T-helper 22 cell (primary cell): ENCODE measurements around the gene PDIA3.
"Not testable (repeated sequence)": the region's sequence is repeated elsewhere in the genome, so short reads cannot be mapped to it uniquely, and the experiment has no call there.

ENCODE experiments used
- DNase-seq: peaks from one replicate; pipeline ENCODE4 v3.0.0-alpha.2; 2020; ENCODE audit warnings: low read depth

PDIA3 gene

DNA sequence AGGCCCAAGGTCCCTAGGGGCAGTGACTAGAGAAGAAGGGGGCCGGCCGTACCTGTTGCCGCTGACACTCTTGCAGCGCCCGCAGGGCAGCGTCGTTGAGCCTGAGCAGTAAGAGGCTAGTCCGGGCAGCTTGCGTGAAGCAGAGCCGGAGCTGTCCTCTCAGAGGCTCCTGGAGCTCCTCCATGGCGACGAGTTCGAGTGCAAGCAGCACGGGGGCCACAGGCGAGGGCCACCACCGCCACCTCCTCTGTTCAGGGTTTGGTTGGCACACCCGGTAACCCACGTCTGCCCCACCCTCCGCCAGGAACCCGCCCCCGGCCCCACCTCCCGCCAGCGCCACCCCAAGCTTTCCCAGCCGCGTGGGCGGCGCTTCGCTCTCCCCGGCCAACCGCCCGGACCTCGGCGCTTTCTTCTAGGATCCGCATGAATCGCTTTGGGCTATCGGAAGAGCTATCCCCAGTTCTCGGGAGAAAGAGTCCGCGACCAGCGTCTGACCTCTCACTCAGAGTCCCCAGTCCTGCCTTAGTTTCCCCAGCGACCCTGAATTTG lies 30.6 kb downstream of the PDIA3 start, which contains the start of gene ELL3:
TSS of gene ELL3 (minus strand) at position 249 of the 549 bp plus-strand sequence. CDS start at position 184, 65 bp downstream.
- peak; percentile 66 for DNase-seq

DNA sequence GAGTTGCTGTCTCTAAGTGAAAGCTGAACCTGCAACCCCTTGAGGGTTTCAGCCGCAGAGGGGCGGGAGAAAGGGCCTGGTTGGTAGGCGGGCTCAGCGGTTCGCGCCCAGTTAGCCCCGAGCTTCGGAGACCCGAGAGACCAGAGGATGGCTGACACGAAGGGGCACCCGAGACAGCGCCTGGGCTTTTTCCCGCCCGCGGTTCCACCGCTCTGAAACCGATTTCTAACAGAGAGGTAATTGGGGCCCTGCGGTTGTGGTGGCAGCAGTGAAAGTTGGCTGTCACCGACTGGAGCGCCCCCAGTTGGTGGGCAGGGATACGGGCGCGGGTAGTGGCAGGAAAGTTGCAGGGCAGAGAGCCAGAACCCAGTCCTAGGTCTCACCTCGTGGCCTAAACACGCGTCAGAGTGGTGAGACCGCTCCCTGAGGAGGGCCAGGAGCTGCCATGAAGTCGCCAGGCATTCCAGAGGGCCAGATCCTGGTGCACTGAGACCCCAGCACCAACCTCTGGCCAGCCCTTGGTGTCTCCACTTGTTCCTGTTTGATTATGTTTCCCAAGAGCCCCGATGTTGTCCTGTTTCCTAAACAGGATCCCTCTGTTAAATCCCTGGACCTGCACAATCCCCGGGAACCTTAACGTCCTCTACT lies 31.2 kb downstream of the PDIA3 start:
- DNase-seq, result peak; percentile 72

DNA sequence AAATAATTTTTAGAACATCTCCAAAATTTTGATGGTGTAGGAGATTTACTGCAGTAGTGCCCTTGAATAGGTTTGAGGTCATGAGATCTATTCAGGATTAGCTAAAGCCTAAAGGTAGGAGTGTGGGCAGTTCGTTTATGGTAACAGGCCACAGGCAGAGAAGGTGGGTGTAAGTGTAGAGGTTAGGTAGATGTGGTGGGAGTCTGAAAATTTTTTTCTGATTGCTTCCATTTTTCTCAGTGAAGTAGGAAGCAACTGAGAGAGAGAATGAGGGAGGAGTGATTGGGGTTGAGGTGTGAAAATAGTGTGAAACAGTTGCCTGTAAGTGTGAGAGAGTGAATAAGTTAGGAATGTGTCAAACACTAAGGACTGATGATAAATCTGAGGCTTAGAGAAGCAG lies 32.8 kb downstream of the PDIA3 start:
- no peak for DNase-seq

DNA sequence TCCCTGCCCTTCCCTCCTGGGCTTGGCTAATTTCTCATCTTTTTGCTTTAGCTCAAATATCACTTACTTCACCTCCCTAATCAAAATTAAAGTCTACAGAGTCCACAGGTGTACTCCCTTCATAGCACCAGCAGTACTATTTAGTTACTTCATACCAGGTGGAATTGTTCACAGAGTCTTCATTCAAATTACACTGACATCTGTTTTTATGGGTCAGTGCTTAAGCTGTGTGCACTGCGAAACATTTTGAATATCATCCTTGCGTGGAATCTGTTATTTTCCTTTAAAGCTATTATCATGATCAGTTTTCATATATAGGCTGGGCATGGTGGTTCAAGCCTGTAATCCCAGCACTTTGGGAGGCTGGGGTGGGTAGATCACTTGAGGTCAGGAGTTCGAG lies 43.2 kb downstream of the PDIA3 start:
- DNase-seq, result no peak

DNA sequence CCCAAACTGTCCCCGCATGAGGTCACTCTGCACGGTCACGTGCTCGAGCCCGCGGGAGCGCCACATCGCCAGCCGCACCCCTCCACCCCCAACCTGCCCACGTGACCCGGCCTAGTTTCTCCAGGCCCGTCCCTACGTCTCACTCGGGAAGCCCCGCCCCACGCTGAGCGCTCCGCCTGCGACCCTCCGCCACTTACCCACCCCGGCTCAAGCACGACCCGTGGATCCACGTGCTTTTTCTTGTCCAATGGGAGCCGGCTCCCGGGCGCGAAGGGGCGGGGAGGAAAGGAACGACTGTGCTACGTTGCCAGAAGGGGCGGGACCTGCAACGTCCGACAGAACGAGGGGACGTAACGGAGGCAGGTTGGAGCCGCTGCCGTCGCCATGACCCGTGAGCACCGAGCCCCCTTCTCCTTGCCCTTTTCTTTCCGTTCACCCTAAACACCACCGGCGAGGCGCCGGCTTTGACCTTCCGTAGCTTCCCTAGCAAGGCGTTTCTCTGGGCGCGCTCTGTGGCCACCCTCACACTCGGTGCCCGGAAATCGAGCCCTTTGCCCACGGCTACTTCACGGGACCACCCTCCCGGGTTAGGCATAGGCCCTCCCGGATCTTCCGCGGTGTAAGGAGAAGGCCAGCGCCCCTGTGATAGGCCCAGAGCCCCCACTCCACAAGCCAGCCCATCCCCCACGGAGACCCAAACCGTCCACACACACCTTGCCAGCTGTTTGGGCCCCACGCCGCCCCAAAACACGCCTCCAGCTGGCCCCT lies 45.9 kb downstream of the PDIA3 start, which contains the start of gene SERF2:
TSS of gene SERF2 (plus strand) at position 328 of the 768 bp plus-strand sequence. CDS start at position 385, 57 bp downstream.
- DNase-seq, result peak; percentile 99

DNA sequence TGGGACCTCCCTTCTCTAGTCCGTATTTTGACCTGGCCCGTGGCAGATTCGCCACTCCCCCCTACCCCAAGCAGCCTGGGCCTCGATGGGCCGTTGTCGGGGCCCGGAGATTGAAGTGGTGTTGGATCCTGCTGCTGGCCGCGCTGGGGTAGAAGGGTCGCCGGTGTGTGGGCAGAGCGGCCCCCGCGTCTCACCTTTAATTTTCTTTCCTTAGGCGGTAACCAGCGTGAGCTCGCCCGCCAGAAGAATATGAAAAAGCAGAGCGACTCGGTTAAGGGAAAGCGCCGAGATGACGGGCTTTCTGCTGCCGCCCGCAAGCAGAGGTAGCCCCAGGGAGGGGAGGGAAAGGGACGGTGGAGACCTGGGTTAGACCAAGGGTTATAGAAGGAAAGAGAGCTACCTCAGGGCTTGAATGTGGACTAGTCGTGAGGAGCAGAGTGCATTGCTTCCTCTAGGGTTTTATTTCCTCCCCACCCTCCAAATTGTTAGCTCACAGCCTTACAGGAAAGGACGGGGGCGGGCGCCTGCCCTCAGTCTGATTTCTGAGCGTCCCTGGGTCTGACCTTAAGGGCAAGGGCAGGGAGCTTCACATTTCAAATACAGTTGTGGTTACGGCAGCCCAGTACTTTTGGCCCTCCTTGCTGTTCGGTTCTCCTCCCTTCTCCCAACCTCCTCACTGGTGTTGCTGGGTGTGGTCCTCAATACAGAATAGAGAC lies 46.7 kb downstream of the PDIA3 start:
- DNase-seq, result no peak

DNA sequence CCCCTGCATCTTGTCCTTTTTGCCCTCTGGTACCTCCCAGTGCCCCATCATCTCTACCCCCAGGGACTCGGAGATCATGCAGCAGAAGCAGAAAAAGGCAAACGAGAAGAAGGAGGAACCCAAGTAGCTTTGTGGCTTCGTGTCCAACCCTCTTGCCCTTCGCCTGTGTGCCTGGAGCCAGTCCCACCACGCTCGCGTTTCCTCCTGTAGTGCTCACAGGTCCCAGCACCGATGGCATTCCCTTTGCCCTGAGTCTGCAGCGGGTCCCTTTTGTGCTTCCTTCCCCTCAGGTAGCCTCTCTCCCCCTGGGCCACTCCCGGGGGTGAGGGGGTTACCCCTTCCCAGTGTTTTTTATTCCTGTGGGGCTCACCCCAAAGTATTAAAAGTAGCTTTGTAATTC lies 47.4 kb downstream of the PDIA3 start:
- no peak for DNase-seq

DNA sequence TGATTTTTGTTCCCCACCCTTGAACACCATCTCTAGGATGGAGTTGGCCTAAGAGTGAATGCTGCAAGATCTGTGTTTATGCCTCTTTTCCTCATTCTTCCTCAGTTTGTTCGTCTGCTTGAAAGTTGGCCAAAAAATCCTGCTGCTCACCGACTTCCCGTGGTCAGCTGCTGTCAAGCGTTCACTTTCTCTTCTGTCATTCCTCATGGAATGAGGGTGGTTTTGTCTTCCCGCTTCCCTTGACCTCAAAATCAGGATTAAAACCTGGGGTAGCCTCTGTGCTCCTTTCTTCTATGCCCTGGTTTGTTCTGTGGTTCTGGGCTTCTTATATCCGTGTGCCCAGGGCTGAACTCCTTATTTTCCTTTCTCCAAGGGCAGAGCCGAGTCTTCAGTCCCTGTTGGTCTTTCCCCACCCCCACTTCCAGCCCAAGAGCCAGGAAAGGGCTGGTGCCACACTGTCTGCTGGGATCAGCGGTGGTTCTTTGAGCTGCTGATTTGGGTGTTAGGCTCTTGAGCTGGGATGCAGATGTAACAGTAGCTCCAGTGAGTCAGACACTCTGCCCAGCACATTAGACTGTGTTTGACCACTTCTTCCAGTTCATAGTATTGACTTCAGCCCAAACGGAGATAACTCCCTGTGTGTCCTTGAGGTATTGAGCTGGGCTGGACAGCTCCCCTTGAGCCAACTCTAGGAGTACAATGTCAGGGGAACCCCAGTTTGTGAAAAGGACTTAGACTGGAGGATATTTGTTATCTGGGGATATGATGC lies 48.2 kb downstream of the PDIA3 start:
- no peak for DNase-seq

DNA sequence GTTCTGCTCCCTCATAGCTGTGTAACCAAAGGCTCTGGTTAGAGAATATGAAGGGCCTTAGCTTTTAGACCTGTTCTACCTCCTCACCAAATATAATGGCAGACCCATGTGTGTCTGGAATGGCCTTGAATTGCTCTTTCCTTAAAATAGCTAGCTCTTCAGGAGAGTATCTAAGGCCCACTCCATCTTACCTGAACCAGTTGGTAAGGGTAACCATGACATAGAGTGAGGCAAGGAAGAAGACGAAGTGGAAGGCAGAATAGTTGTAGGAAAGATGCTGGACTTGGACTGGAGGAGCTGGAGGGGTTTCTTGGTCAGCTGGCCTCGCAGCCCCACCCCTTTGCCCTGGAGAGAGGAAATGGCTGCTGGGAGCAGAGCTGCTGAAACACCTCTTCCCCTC lies 49.0 kb downstream of the PDIA3 start:
- no peak for DNase-seq

DNA sequence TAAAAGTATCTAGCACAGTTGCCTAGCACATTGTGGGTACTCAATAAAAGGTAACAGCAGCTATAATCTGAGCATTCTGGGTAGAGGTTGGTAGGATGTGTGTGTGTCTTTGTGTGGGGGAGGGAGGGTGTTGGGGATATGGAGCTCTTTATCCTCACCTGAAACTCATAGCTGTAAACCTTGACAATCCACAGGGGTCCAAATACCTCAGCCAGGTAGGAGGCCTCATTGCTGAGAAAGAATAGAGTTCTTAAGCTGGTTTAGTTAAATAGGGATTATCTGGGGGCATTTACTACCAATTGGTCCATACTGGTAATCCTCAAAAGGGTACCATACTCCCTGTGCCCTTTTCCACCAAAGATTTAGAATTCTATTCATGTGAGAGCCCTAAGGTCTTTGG lies 49.8 kb downstream of the PDIA3 start:
- DNase-seq, result no peak

DNA sequence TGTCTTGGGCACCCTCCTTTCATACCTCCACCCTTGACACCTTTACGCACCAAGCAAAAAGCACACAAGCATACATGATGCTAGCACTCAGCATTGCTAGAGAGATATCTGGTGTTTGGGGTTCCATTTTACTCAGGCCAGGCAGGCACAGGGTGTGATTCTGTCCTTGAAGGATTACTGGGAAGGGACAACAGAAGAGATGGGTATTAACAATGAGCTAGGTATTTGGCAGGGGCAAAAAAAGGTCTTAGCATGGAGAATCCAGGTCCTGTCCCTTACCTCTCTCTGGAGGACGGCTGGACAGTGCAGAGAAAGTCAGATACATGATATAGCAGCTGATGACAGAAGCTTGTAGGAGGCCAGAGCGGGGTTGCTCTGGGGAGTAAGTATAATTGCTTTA lies 50.3 kb downstream of the PDIA3 start:
- DNase-seq, result no peak

DNA sequence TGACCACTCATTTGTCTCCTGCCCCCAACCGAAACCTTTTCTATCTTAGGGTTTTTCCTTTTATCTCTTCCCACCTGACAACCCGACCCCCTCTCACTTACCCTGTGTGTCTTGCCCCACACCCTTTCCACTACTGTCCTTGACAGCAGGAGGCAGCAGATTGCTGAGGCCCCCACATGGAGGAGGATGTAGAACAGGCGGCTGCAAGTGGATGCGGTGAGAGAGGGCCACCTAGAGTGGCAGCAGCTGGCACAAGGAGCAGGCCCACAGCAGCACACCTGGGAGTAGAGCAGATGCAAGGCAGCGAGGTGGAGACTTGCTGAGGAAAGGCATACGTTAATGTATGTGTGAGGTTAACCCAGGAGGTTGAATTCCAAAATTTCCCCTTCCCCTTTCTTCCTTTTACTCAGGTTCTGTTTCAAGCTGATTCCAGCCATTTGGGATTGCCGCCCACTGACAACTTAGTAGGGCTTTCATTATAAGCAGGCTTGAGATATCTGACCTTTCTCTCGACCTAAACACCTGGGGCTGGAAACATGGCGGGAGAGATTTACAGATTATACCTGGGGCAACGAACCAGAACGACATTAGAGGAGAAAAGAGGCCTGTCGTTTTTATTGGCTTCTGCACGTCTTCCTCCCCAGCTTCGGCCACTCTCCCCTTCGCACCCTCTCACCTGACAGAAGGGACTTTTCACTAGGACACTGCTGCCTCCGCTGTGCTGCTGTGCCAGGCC lies 53.1 kb downstream of the PDIA3 start:
- DNase-seq, result no peak

DNA sequence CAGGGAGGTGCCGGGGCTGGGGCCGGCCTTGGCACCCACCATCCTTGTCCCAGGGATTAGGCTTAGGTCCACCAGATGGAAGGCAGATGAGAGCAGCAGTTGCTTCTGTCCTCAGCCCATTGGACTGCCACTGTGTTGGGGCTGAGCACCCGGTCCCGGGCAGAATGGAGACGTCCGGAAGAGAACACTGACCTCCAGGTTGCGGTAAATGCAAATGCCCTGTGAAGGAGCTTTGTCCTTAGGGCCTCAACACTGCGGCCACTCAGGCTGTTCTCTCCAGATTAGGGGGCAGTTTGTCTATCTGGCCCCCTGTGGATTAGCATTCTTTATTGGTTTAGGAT lies 53.7 kb downstream of the PDIA3 start, which contains the start of gene SERINC4:
TSS of gene SERINC4 (minus strand) at position 276 of the 341 bp plus-strand sequence. CDS start at position 42, 234 bp downstream.
- no peak for DNase-seq

DNA sequence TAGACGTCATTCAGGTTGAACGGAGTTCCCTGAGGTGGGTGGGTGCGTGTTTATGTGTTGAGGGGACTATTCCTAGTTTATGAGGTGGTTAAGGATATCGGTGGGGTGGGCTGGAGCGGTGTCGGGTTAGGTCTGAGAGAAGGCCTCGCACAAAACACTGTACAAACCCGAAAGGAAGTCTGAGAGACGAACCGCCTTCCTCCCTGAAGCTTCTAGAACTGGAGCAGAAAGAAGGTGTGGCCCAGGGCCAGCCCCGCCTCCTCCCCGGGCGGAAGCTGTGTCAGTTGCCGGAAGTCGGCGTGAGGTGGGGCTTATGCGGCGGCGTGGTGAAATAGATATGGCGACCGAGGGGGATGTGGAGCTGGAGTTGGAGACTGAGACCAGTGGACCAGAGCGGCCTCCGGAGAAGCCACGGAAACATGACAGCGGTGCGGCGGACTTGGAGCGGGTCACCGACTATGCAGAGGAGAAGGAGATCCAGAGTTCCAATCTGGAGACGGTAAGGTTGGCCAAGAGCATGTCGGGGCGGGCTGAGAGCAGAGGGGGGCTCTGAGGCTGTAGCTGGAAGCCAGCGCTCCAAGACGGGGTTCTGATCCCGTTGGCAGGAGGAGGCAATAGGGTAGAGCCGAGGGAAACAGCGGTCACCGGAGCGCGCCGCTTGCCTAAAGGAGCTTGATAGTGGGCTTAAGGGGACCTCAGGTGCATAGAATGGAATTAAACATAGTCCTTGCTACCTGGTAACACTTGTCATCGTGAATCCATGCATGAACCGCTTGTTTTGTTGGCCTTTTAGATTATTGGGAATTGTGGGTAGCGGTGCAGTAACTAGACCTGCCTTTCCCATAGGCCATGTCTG lies 54.3 kb downstream of the PDIA3 start, which contains the start of gene HYPK:
TSS of gene HYPK (plus strand) at position 314 of the 856 bp plus-strand sequence. CDS start at position 338, 24 bp downstream.
- DNase-seq, result peak; percentile 83

DNA sequence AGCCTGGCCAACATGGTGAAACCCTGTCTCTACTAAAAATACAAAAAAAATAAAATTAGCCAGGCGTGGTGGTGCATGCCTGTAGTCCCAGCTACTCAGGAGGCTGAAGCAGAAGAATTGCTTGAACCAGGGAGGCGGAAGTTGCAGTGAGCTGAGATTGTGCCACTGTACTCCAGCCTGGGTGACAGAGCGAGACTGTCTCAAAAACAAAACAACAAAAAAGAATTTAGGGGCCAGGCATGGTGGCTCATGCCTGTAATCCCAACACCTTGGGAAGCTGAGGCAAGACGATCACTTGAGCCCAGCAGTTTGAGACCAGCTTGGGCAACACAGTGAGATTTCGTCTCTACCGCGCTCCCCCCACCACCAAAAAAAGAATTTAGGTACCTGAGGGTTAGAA lies 56.4 kb downstream of the PDIA3 start:
- DNase-seq, result not testable (repeated sequence)

DNA sequence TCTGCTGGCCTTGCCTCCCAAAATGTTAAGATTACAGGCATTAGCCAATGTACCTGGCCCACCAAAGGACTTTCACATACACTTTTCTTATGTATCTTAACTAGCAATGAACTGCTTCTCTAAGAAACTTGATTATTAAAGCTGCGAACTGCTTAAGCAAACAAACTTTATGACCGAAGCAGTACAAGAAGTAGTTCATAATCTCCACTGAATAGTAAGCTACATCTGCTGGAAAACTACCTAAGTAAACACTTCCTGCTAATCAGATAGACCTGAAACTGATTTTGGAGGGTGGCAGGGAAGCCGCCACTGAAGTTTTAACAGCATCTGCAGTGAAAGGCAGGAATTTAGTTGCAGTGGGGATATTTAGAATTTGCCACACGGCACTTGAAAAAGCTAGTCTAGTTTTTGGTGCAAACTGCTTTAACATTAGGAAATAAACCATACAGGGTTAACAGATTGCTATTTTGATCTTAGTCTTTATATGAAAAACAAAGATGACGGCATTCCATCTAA lies 62.3 kb downstream of the PDIA3 start:
- no peak for DNase-seq

DNA sequence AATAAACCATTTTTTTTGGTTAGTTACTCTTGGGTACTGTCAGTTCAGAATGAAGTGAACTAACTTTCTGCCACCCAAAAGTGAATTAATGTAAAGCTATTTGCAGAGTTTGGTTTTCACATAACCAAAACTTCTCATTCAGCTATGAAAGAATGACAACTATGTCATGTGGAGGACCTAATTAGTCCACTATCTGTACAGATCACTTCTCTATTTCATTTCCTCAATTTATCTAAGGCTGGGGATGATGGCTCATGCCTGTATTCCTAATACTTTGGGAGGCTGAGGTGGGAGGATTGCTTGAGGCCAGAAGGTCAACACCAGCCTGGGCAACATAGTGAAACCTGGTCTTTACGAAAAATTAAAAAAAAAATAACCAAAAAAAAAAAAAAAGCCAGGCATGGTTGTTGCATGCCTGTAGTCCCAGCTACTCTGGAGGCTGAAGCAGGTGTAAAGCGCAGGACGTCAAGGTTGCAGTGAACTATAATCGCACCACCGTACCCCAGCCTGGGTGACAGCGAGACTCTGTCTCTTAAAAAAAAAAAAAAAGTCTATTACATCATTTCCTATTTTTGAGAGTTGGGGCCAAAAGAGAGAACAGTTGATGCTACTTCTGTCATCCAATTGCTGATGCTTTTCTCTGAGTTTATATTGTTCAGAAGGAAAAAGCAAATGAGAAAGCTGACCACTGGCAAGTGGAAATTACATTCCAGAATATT lies 62.9 kb downstream of the PDIA3 start:
- no peak for DNase-seq

DNA sequence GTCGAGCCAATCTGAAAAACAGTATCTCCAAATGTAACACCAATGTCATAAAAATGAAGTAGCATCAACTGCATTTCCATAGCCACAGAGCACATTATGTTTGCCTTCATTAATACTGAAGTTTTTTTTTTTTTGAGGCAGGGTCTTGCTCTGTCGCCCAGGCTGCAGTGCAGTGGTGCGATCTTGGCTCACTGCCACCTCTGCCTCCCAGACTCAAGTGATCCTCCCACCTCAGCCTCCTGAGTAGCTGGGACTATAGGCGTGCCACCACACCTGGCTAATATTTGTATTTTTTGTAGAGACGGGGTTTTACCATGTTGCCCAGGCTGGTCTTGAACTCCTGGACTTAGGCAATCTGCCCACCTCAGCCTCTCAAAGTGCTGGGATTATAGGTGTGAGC lies 68.8 kb downstream of the PDIA3 start:
- DNase-seq, result not testable (repeated sequence)

DNA sequence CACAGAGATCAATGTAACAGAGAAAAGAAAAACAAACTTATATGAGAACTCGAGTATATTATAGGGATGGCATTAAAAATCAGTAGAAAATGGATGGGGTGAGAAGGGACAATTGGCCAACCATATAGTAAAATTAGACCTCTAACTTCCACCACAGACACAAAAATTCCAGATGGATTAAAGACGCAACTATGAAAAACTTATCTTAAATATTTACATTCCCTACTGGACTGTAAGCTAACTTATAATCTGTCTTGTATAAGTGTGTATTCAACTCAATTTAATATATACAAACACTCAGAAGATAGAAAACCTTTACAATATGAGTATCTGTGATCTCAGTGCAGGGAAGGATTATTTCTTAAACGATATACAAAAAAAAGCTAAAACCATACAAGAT lies 75.3 kb downstream of the PDIA3 start:
- DNase-seq, result no peak
